ENCODE measurements around the gene MAX. TPM values are rescaled to one million over a fixed set of nuclear protein-coding genes. Genes with fewer than 3 reads are reported as not detected.

Gene MAX
- total and polyA plus RNA-seq, 2 of the 13 experiments (the other 11 are each of a cell fraction or from before 2014, with no cell fraction given) = 28.5 to 29.3 TPM

DNA sequence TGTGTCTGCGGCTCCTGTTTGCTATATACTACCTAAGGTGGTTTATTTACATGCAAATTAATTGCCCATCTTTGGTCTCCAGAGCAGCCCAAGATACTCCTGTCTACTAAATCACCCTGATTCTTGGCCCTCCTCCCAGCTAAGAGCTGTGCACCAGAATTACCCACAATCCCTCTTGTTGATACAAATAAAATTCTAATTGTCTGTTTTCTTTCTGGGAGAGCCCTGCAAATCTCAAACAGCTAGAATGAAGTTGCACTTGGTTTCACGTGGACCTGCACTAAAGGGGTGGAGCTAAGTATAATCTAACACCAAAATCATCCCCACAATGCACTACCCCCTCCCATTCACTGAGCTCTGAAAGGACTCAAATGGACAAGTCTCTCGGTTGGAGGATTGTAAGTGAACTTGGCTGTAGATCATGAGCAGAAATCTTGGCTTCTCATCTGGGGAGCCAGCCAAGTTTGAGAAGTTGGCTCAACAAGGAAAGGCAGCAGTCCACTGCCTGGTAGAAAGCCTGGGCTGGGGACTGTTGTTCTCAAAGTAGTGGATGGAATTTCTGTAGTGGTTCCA, 6.6 kb downstream of the MAX start:
- no peak overlapping the region for H3K9ac ChIP-seq (ENCODE audit: insufficient read depth, low read depth, low read length)
- no peak for TF ChIP-seq NBN (conservative IDR thresholded peaks at IDR 0.05)
- no peak for TF ChIP-seq ETV5 (CRISPR knock-in tag; IDR thresholded peaks at IDR 0.05; ENCODE audit: borderline replicate concordance)
- no peak for TF ChIP-seq SRY (CRISPR knock-in tag; IDR thresholded peaks at IDR 0.05)
- no peak for TF ChIP-seq ZEB1 (IDR thresholded peaks at IDR 0.05; ENCODE audit: insufficient replicate concordance, low read depth)
- no peak for TF ChIP-seq CBX5 (CRISPR knock-in tag; IDR thresholded peaks at IDR 0.05; ENCODE audit: borderline replicate concordance)
- TF ChIP-seq MXI1 (IDR thresholded peaks at IDR 0.05; ENCODE audit: borderline replicate concordance, low read depth, low read length) = no peak
- TF ChIP-seq EP300 (IDR thresholded peaks at IDR 0.05; ENCODE audit: low read depth in 2 of 2, low read length in 2 of 2) = no peak
- TF ChIP-seq EP300 (CRISPR knock-in tag; IDR thresholded peaks at IDR 0.05; ENCODE audit: borderline replicate concordance) = no peak
- TF ChIP-seq ZNF256 (CRISPR knock-in tag; conservative IDR thresholded peaks at IDR 0.05) = no peak
- no peak for TF ChIP-seq ZC3H13 (CRISPR knock-in tag; IDR thresholded peaks at IDR 0.05)
- no peak for TF ChIP-seq RORA (CRISPR knock-in tag; IDR thresholded peaks at IDR 0.05)
- no peak for TF ChIP-seq NAIF1 (CRISPR knock-in tag; IDR thresholded peaks at IDR 0.05; ENCODE audit: borderline replicate concordance)
- TF ChIP-seq ZFP90 (CRISPR knock-in tag; IDR thresholded peaks at IDR 0.05; ENCODE audit: borderline replicate concordance) = no peak
- no peak for TF ChIP-seq ZNF850 (CRISPR knock-in tag; conservative IDR thresholded peaks at IDR 0.05)
- TF ChIP-seq FOXO1 (CRISPR knock-in tag; IDR thresholded peaks at IDR 0.05) = no peak
- no peak for TF ChIP-seq STAG1 (CRISPR knock-in tag; IDR thresholded peaks at IDR 0.05)
- no peak for TF ChIP-seq ZNF20 (CRISPR knock-in tag; IDR thresholded peaks at IDR 0.05)
- ATAC-seq = no peak
- 0 out of 2 replicates have a peak, but pooled peaks cover under 1% of the 10 kb centered on the region for H4K20me1 ChIP-seq (ENCODE audit: insufficient read depth, low read length)
- intact Hi-C loops (cut with micrococcal nuclease; ENCODE audit: unreplicated experiment) (no loop called here), in situ Hi-C loops (cut with HindIII; ENCODE audit: extremely low pct_ligation_motif_present, low pct_unique_long_range_greater_than_20kb) (no loop called here)
- no peak overlapping the region for H2AFZ ChIP-seq (ENCODE audit: low read length)
- H3K4me3 ChIP-seq (replicated peaks in 1 of 3; ENCODE audit: insufficient read depth in 1 of 3, low read depth in 2 of 3, low read length in 3 of 3) = no peak overlapping the region
- peaks cover 16 to 46% of the 10 kb centered on the region in 2 experiments for H3K36me3 ChIP-seq (replicated peaks in 1 of 2; ENCODE audit: control insufficient read depth in 1 of 2, insufficient read depth in 2 of 2, low read length in 2 of 2)
- ChIA-PET POLR2A (no interaction called here), CTCF (ENCODE audit: low intra/inter-chr PET ratio, low total read pairs) (no interaction called here)
- no peak for DNase-seq (ENCODE audit: low spot score)
- no peak overlapping the region for H3K27ac ChIP-seq (ENCODE audit: extremely low read length, insufficient read depth, low read length)
- no peaks in the 10 kb centered on the region for H3K27me3 ChIP-seq (ENCODE audit: control insufficient read depth in 1 of 2, insufficient read depth in 2 of 2, low read length in 2 of 2)
- H3K4me2 ChIP-seq (ENCODE audit: low read depth, low read length) = no peak overlapping the region
- 93% methylated on average over 3 of the region's 3 CpGs for WGBS (ENCODE audit: low lambda C conversion rate)
- peaks cover 14% of the 10 kb centered on the region for H3K4me1 ChIP-seq (ENCODE audit: insufficient read depth, low read length)
- peaks cover 34% of the 10 kb centered on the region for H3K79me2 ChIP-seq (ENCODE audit: insufficient read depth, low read length)
- FAIRE-seq = no peak
- no TSS peak for BruUV-seq (replicated peaks)
- no peaks in the 10 kb centered on the region for H3K9me3 ChIP-seq (ENCODE audit: low read length)

All from HepG2 (cell line).